ENCODE measurements around the gene PRSS50. TPM values are rescaled to one million over a fixed set of nuclear protein-coding genes. Genes with fewer than 3 reads are reported as not detected.
"Not testable (repeated sequence)": the region's sequence is repeated elsewhere in the genome, so short reads cannot be mapped to it uniquely, and the experiment has no call there.

PRSS50 gene
- total RNA-seq, 1 donor from 2014 or later: 1.6 TPM

GRCh38 chr3:46708401-46709156 is 9.1 kb downstream of the PRSS50 start:
- peak; percentile 37 for DNase-seq (ENCODE audit: low spot score)

- DNase-seq (ENCODE audit: low spot score): peak; percentile 35
Observed at GRCh38 chr3:46707601-46708011, 10.1 kb downstream of the PRSS50 start.

- DNase-seq (ENCODE audit: low spot score): peak; percentile 39
Observed at GRCh38 chr3:46706771-46707582, 10.7 kb downstream of the PRSS50 start.

- DNase-seq (ENCODE audit: low spot score): no peak
Observed at GRCh38 chr3:46705751-46706552, 11.7 kb downstream of the PRSS50 start.

- peak; percentile 80 for DNase-seq (ENCODE audit: low spot score)
Observed at GRCh38 chr3:46705022-46705530, 12.6 kb downstream of the PRSS50 start.

- not testable (repeated sequence) for DNase-seq (ENCODE audit: low spot score)
Observed at GRCh38 chr3:46704346-46704745, 13.3 kb downstream of the PRSS50 start.

GRCh38 chr3:46703013-46703520 is 14.6 kb downstream of the PRSS50 start:
- no peak for DNase-seq (ENCODE audit: low spot score)

GRCh38 chr3:46702246-46703012 is 15.2 kb downstream of the PRSS50 start:
- no peak for DNase-seq (ENCODE audit: low spot score)

GRCh38 chr3:46701181-46701939 is 16.3 kb downstream of the PRSS50 start, which contains the start of gene TMIE:
TSS of gene TMIE (plus strand) at chr3:46701392. CDS start at chr3:46701488, 96 bp downstream.
- DNase-seq (ENCODE audit: low spot score): no peak

- no peak for DNase-seq (ENCODE audit: low spot score)
Observed at GRCh38 chr3:46700772-46701171, 16.9 kb downstream of the PRSS50 start.

- DNase-seq (ENCODE audit: low spot score): no peak
Observed at GRCh38 chr3:46699676-46700523, 17.8 kb downstream of the PRSS50 start.

- DNase-seq (ENCODE audit: low spot score): no peak
Observed at GRCh38 chr3:46695962-46696894, 21.4 kb downstream of the PRSS50 start.

GRCh38 chr3:46695177-46695961 is 22.3 kb downstream of the PRSS50 start:
- peak; percentile 62 for DNase-seq (ENCODE audit: low spot score)

- no peak for DNase-seq (ENCODE audit: low spot score)
Observed at GRCh38 chr3:46694520-46694919, 23.1 kb downstream of the PRSS50 start.

- DNase-seq (ENCODE audit: low spot score): no peak
Observed at GRCh38 chr3:46693892-46694226, 23.8 kb downstream of the PRSS50 start.

GRCh38 chr3:46693038-46693891 is 24.4 kb downstream of the PRSS50 start, which contains the start of gene ALS2CL:
TSS of gene ALS2CL (minus strand) at chr3:46693679. CDS start at chr3:46689440, 4,239 bp downstream.
- peak; percentile 65 for DNase-seq (ENCODE audit: low spot score)
